Mucosa of stomach (tissue), 1 donor: Measurements from ENCODE around the gene BBLN.
A peak's percentile ranks its signal among the peaks of the same experiment; 100 is the strongest.
"Not testable (repeated sequence)": the region's sequence is repeated elsewhere in the genome, so short reads cannot be mapped to it uniquely, and the experiment has no call there.

ENCODE experiments used
- H3K27me3 ChIP-seq: one replicate; pipeline ENCODE4 v1.7.0; 2013; ENCODE audit warnings: mild to moderate bottlenecking, low read length; ENCODE audit not compliant: control insufficient read depth, insufficient read depth
- H3K36me3 ChIP-seq: one replicate; pipeline ENCODE4 v1.7.0; 2013; ENCODE audit warnings: low read length; ENCODE audit not compliant: control insufficient read depth, insufficient read depth
- H3K4me1 ChIP-seq: one replicate; pipeline ENCODE4 v1.7.0; 2013; ENCODE audit warnings: mild to moderate bottlenecking, low read length; ENCODE audit not compliant: control insufficient read depth, insufficient read depth
- H3K4me3 ChIP-seq: one replicate; pipeline ENCODE4 v1.7.0; 2013; ENCODE audit warnings: low read length
- H3K9ac ChIP-seq: one replicate; pipeline ENCODE4 v1.7.0; 2013; ENCODE audit warnings: mild to moderate bottlenecking, low read length, moderate library complexity
- H3K9me3 ChIP-seq: one replicate; pipeline ENCODE4 v1.7.0; 2013; ENCODE audit warnings: mild to moderate bottlenecking, low read length, moderate library complexity; ENCODE audit not compliant: control insufficient read depth
- donor health status: Pancreatic carcinoma.

The BBLN gene, protein sequence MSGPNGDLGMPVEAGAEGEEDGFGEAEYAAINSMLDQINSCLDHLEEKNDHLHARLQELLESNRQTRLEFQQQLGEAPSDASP

DNA sequence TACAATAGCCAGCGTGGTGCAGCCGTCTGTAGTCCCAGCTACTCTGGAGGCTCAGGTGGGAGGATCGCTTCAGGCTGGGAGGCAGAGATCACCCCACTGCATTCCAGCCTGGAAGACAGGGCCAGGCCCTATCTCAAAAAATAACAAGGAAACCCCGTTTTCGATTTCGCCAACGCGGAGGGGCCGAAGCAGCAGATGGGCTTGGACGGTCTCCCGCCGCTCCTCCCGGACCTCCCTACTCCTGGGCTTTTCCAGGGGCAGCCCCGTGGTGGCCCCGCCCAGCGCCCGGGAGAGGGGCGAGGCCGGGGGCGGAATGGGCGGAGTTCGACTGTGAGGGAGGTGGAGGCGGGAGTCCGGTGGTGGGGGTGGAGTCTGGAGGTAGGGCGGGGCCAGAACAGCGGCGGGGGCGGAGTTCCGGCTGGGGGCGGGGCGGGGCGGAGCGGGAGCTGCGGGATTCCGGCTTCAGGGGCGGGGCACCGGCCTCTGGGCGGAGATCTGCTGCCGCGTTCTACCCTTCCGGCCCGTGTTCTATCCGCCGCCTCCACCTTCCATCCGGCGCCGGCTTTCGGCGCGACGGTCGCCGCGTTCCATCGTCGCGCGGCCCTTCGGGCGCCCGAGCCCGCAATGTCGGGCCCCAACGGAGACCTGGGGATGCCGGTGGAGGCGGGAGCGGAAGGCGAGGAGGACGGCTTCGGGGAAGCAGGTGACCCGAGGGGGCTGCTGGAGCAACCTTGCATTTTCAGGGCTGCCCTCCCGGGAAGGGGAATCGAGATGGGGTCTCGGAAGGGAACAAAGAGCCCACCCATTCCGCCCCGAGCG lies at the start of gene BBLN:
Gene BBLN (plus strand): TSS at position 482 of the 819 bp plus-strand sequence. CDS start 143 bp downstream, at position 625.
- H3K36me3 ChIP-seq = no peaks in the 10 kb centered on the region
- H3K4me1 ChIP-seq = peaks cover 16% of the 10 kb centered on the region

DNA sequence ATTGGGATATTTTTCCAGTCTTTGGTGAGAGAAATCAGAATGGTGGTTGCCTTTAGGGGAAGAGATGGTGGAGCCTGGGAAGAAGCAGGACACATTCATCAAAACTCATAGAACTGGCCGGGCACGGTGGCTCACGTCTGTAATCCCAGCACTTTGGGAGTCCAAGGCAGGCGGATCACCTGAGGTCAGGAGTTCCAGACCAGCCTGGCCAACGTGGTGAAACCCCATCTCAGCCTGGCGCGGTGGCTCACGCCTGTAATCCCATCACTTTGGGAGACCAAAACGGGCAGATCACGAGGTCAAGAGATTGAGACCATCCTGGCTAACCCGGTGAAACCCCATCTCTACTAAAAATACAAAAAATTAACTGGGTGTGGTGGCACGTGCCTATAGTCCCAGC lies 48.3 kb upstream of the BBLN start:
- H3K27me3 ChIP-seq, H3K9me3 ChIP-seq, H3K4me3 ChIP-seq: not testable (repeated sequence)
- Histone ChIP-seq H3K9ac (peak overlapping the region; percentile 37), H3K4me1 (peaks cover 65% of the 10 kb centered on the region), H3K36me3 (peaks cover 20% of the 10 kb centered on the region)

More for the DNA sequence above, at the start of gene BBLN:
- Histone ChIP-seq H3K9me3 (no peaks in the 10 kb centered on the region), H3K9ac (peak within 1 kb of the TSS; percentile 83), H3K4me3 (peak within 1 kb of the TSS; percentile 93), H3K27me3 (no peaks in the 10 kb centered on the region)

DNA sequence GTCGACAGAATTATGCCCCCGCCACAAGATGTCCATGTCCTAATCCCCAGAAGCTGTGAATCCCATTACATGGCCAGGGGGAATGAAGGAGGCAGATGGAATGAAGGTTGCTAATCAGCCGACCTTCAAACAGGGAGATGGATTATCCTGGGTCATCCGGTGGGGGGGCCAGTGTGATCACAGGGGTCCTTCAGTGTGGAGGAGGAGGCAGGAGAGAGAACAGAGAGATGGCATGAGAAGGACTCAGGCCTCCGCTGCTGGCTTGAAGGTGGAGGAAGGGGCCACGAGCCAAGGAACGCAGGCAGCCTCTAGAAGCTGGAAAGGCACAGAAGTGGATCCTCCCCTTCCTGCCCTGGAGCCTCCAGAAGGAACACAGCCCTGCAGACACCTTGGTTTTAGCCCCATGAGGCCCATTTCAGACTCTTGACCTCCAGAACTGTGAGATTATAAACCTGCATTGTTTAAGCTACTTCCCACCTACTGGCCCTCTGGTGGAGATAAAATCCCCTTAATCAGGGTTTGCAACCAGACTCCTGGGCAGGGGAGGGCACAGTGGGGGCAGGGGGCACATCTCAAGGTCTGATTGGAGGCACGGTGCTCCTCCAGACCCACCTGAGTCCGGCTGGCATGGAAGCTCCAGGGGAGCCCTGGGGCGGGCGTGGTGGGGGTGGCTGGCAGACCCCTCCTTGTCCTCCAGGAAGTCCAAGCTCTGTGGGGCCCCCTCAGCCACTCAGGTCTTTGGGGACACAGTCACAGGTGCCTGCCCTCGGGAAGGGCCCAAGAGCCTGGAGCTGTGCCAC lies 46.3 kb upstream of the BBLN start:
- Histone ChIP-seq H3K4me3 (peak overlapping the region; percentile 68), H3K9ac (peak overlapping the region; percentile 97), H3K27me3 (no peaks in the 10 kb centered on the region), H3K4me1 (peaks cover 62% of the 10 kb centered on the region), H3K9me3 (no peaks in the 10 kb centered on the region), H3K36me3 (peaks cover 5% of the 10 kb centered on the region)

DNA sequence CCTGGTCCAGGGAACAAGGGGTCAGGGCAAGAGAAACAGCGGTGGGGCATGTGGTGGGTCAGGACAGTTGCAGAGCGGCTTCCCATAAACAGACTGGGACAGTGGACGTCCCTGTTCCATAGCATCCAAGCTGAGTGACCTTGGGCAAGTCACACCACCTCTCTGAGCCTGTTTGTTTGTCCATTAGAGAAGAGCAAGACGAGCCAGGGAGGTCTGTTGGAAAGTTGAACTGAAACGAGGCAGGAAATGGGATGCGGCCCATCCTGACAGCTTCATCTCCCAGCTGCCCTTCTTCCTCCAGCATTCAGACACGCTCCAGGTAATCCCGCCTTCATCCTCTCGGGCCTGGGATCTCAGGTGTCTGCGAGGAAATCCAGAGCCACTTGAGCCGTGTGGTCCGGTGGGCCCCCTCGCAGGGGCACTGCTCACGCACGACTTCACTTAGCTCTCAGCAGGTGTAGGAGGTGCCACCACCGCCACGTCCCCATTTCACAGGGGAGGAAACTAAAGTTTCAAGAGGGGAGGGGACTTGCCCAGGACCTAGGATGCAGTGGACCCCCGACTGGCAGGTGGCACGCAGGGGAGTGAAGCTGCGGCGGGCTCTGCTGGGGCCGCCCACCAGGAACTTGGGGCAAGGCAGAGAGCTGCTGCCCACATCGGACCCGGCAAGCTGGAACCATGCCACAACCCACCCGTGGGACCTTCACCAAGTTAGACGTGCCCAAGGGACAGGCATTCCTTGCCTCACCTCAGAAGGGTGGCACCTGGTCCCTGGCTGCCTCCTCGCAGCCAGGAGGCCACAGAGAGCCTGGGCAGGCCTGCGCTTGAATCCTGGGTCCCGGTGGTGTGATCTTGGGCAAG lies 45.5 kb upstream of the BBLN start:
- Histone ChIP-seq H3K9ac (peak overlapping the region; percentile 97), H3K9me3 (no peaks in the 10 kb centered on the region), H3K4me1 (peaks cover 53% of the 10 kb centered on the region), H3K4me3 (peak overlapping the region; percentile 68), H3K27me3 (no peaks in the 10 kb centered on the region), H3K36me3 (peaks cover 5% of the 10 kb centered on the region)

DNA sequence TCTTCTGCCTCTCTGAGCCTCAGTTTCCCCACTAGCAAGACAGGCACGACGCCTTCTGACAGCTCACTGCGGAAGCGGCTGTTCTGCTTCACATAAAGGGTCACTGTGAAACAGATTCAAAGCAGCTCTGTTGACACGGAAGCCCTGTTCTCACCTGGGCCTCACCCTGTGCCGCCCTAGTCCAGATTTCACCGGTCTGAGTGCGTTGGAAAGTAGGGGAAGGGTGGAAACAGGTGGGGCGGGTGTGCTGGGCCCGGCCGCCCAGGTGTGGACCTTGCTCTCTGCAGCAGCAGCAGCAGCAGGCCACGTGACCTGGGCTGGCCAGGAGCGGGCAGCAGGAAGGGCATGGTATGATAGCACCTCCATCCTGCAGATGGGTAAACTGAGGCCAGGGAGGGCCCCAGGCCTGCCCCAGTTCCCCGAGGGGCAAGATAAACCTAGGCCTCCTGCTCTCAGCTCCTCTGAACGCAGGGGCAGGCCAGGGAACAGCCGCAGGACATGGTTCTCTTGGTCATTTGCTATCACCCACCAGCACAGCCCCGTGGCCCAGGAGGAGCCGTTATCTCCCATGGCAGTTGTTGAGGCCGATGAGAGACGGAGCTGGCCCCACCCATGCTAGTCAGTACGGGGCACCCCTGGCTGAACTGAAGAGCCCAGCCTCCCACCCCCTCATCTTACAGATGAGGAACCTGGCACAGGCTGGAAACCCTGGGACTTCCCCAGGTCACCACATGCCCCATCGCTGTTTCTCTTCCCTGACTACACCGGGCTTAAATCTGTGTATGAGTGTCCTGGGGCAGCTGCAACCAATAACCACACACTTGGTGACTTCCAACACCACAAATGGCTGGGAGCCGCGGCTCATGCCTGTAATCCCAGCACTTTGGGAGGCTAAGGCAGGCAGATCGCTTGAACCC lies 44.6 kb upstream of the BBLN start:
- Histone ChIP-seq H3K4me1 (peaks cover 51% of the 10 kb centered on the region), H3K9ac (peak overlapping the region; percentile 97), H3K4me3 (peak overlapping the region; percentile 68), H3K9me3 (no peaks in the 10 kb centered on the region), H3K36me3 (peaks cover 5% of the 10 kb centered on the region), H3K27me3 (no peaks in the 10 kb centered on the region)

DNA sequence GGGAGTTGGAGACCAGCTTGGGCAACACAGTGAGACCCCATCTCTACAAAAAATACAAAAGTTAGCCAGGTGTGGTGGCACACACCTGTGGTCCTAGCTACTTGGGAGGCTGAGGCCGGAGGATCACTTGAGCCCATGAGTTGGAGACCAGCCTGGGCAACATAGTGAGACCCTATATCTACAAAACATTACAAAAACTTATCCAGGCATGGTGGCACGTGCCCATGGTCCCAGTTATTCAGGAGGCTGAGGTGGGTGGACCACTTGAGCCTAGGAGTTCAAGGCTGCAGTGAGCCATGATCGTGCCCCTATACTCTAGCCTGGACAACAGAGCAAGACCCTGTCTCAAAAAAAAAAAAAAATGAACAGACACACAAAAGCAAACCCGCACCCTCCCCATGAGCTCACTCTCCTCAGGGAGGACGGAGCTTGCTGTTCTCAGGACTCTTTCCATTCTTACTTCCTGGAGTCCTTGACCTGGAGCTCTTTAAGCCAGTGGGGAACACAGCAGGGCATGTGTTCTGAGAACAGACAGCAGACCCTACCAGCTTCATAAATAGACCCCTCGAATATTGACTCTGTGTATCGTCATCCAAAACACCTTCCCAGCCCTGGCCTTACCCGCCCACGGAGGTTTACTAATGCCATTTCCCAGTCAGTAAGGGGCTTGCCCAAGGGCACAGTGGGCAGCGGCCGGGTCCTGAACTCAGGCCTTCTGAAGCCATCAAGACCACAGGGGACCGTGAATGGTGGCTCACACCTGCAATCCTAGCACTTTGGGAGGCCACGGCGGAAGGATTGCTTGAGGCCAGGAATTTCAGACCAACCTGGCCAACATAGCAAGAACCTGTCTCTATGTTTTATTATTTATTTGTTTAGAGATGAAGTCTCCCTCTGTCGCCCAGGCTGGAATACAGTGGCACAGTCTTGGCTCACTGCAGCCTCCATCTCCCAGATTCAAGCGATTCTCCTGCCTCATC lies 43.7 kb upstream of the BBLN start:
- no peaks in the 10 kb centered on the region for H3K36me3 ChIP-seq
- no peaks in the 10 kb centered on the region for H3K9me3 ChIP-seq
- no peaks in the 10 kb centered on the region for H3K27me3 ChIP-seq
- peak overlapping the region; percentile 97 for H3K9ac ChIP-seq
- H3K4me3 ChIP-seq = no peak overlapping the region
- H3K4me1 ChIP-seq = peaks cover 44% of the 10 kb centered on the region

DNA sequence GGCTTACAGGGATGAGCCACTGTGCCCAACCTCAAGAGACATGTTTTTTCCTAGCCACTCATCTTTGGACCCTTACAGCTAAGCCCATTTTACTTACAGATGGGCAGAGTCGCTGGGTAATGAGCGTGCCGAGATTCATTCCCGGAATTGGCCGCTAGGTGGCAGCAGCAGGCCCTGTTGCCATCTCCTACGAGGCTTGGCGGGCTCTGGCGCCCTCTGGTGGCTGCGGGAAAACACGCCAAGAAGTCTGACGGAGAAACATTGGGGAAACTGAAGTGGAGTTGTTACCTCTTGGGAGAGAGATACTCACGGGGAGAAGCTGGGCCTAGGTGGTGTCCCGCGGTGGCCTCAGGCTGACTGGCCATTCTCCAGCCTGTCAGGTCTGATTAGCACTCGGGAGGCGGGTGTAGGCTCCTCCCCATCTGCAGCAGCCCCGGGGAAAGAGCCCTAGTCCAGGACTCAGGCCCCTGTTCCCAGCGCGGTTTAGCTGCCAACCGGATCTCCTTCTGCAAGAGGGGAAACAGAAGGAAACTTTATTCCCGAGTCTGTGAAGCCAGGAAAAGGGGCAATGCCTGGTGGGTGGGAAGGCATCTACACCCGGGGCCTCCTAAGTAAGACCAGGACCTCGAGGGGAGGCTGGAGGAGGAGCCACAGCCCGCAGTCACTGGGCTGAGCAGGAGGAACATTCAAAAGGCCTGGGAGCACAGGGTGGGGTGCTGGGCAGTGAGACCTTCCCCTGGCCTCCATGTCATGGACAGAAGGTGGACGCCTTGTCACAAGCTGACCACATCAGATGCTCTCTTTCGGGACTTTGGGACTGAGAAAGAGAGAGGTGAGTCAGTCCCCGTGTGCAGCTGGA lies 42.2 kb upstream of the BBLN start:
- Histone ChIP-seq H3K9ac (peak overlapping the region; percentile 56), H3K27me3 (no peaks in the 10 kb centered on the region), H3K9me3 (no peaks in the 10 kb centered on the region), H3K4me3 (no peak overlapping the region), H3K36me3 (no peaks in the 10 kb centered on the region), H3K4me1 (peaks cover 44% of the 10 kb centered on the region)

DNA sequence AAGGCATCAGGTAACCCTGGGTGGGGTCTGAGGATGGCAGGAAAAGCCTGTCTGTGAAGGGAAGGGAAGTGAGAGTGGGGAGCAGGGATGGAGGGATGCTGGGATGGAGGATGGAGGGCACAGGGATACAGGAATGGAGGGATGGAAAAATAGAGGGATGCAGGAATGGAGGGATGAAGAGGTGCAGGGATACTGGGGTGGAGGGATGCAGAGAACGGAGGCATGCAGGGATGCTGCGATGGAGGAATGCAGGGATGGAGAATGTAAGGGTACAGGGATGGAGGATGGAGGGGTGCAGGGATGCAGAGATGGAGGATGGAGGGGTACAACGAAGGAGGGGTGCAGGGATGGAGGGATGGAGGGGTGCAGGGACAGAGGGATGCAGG lies 41.6 kb upstream of the BBLN start:
- Histone ChIP-seq H3K9ac (no peak overlapping the region), H3K9me3 (no peaks in the 10 kb centered on the region), H3K27me3 (no peaks in the 10 kb centered on the region), H3K4me3 (no peak overlapping the region), H3K4me1 (peaks cover 42% of the 10 kb centered on the region), H3K36me3 (no peaks in the 10 kb centered on the region)

DNA sequence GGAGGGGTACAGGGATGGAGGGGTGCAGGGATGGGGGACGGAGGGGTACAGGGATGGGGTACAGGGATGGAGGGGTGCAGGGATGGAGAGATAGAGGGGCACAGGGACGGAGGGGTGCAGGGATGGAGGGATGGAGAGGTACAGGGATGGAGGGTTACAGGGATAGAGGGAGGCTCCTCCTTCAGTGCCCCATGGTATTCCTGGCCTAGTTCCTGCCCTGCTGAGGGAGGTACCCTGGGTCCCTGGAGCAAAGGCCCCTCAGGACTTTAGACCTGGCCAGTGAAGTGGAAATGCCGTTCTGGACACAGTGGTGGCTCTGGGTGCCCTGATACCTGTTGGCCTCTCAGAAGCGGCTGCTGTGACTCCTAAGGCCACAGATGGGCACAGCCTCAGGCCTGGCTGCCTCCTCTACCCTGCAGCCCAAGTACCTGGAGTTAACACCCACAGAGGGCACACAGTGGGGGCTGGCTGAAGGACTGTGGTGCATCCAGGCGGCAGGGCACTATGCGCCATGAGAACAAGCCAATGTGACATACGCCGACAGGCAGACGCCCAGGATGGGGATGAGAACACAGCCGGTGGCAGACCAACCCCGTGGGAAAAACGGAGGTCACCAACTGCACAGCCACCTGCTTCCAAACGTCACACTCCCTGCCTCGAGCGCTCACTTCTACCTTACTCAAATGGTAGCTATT lies 40.9 kb upstream of the BBLN start:
- Histone ChIP-seq H3K36me3 (no peaks in the 10 kb centered on the region), H3K9me3 (no peaks in the 10 kb centered on the region), H3K27me3 (no peaks in the 10 kb centered on the region), H3K4me3 (no peak overlapping the region), H3K9ac (no peak overlapping the region), H3K4me1 (peaks cover 36% of the 10 kb centered on the region)
